Measurements from ENCODE around the gene GYS2. TPM values are rescaled to one million over a fixed set of nuclear protein-coding genes. Genes with fewer than 3 reads are reported as not detected.
"Not testable (repeated sequence)": the region's sequence is repeated elsewhere in the genome, so short reads cannot be mapped to it uniquely, and the experiment has no call there.

Gene GYS2
- total RNA-seq, 1 donor from 2014 or later: not detected

- no peaks in the 10 kb centered on the region for H3K9me3 Mint-ChIP-seq (ENCODE audit: unreplicated experiment)
- no peak overlapping the region for H3K4me2 ChIP-seq (ENCODE audit: low read length)
- H3K4me3 Mint-ChIP-seq (ENCODE audit: unreplicated experiment): no peak overlapping the region
- no peaks in the 10 kb centered on the region for H3K79me2 ChIP-seq (ENCODE audit: insufficient read depth, low read length)
- H3K27ac Mint-ChIP-seq (ENCODE audit: unreplicated experiment): no peak overlapping the region
- no peak overlapping the region for H3K4me3 ChIP-seq (ENCODE audit: insufficient read depth, low read depth, low read length)
- no peaks in the 10 kb centered on the region for H3K4me1 Mint-ChIP-seq (ENCODE audit: low read depth, unreplicated experiment)
- H3K9ac ChIP-seq (ENCODE audit: low read length): no peak overlapping the region
- H2AFZ ChIP-seq (ENCODE audit: low read depth, low read length): no peak overlapping the region
- H3K4me1 ChIP-seq (ENCODE audit: insufficient read depth, low read length): no peaks in the 10 kb centered on the region
- DNase-seq (ENCODE audit: low read depth) (no peak), FAIRE-seq (no peak)
- no peaks in the 10 kb centered on the region for H3K36me3 Mint-ChIP-seq (ENCODE audit: low read depth, unreplicated experiment)
- TF ChIP-seq CTCF (IDR thresholded peaks at IDR 0.05; ENCODE audit: insufficient read depth, low read depth, low read length) (no peak), EZH2 (IDR thresholded peaks at IDR 0.05; ENCODE audit: insufficient read depth, low read length) (no peak)
- no peaks in the 10 kb centered on the region for H3K27me3 Mint-ChIP-seq (ENCODE audit: low read depth, unreplicated experiment)
- H3K27ac ChIP-seq (ENCODE audit: low read depth, low read length): no peak overlapping the region
- no peaks in the 10 kb centered on the region for H3K36me3 ChIP-seq (ENCODE audit: insufficient read depth, low read length)
- no peaks in the 10 kb centered on the region for H4K20me1 ChIP-seq (ENCODE audit: insufficient read depth, low read length)
- no peaks in the 10 kb centered on the region for H3K27me3 ChIP-seq (ENCODE audit: insufficient read depth, low read length)
- no peaks in the 10 kb centered on the region for H3K9me3 ChIP-seq (ENCODE audit: insufficient read depth, low read depth, low read length)
Measured at GRCh38 chr12:21598651-21599050, 6.0 kb downstream of the GYS2 start.

- H3K79me2 ChIP-seq (ENCODE audit: insufficient read depth, low read length); H3K36me3 Mint-ChIP-seq (ENCODE audit: low read depth, unreplicated experiment); H3K27me3 Mint-ChIP-seq (ENCODE audit: low read depth, unreplicated experiment); H4K20me1 ChIP-seq (ENCODE audit: insufficient read depth, low read length); H3K27me3 ChIP-seq (ENCODE audit: insufficient read depth, low read length); H3K36me3 ChIP-seq (ENCODE audit: insufficient read depth, low read length); H3K9me3 ChIP-seq (ENCODE audit: insufficient read depth, low read depth, low read length); H3K27ac ChIP-seq (ENCODE audit: low read depth, low read length); H3K9me3 Mint-ChIP-seq (ENCODE audit: unreplicated experiment); H3K4me3 ChIP-seq (ENCODE audit: insufficient read depth, low read depth, low read length); H3K27ac Mint-ChIP-seq (ENCODE audit: unreplicated experiment); H3K4me1 ChIP-seq (ENCODE audit: insufficient read depth, low read length); FAIRE-seq; H3K4me1 Mint-ChIP-seq (ENCODE audit: low read depth, unreplicated experiment); H2AFZ ChIP-seq (ENCODE audit: low read depth, low read length); DNase-seq (ENCODE audit: low read depth); H3K9ac ChIP-seq (ENCODE audit: low read length); H3K4me3 Mint-ChIP-seq (ENCODE audit: unreplicated experiment); H3K4me2 ChIP-seq (ENCODE audit: low read length): not testable (repeated sequence)
Measured at GRCh38 chr12:21595356-21595755, 9.3 kb downstream of the GYS2 start.

GRCh38 chr12:21585485-21585884 is 19.2 kb downstream of the GYS2 start:
- no peak overlapping the region for H3K27ac Mint-ChIP-seq (ENCODE audit: unreplicated experiment)
- H3K27me3 ChIP-seq (ENCODE audit: insufficient read depth, low read length): no peaks in the 10 kb centered on the region
- no peaks in the 10 kb centered on the region for H3K36me3 Mint-ChIP-seq (ENCODE audit: low read depth, unreplicated experiment)
- TF ChIP-seq CTCF (IDR thresholded peaks at IDR 0.05; ENCODE audit: insufficient read depth, low read depth, low read length): no peak
- TF ChIP-seq EZH2 (IDR thresholded peaks at IDR 0.05; ENCODE audit: insufficient read depth, low read length): no peak
- H2AFZ ChIP-seq (ENCODE audit: low read depth, low read length): no peak overlapping the region
- no peak overlapping the region for H3K4me3 Mint-ChIP-seq (ENCODE audit: unreplicated experiment)
- no peaks in the 10 kb centered on the region for H3K4me1 ChIP-seq (ENCODE audit: insufficient read depth, low read length)
- H3K27ac ChIP-seq (ENCODE audit: low read depth, low read length): no peak overlapping the region
- H3K9me3 Mint-ChIP-seq (ENCODE audit: unreplicated experiment): peaks cover 3% of the 10 kb centered on the region
- no peaks in the 10 kb centered on the region for H3K27me3 Mint-ChIP-seq (ENCODE audit: low read depth, unreplicated experiment)
- no peaks in the 10 kb centered on the region for H3K9me3 ChIP-seq (ENCODE audit: insufficient read depth, low read depth, low read length)
- no peak for FAIRE-seq
- no peaks in the 10 kb centered on the region for H4K20me1 ChIP-seq (ENCODE audit: insufficient read depth, low read length)
- DNase-seq (ENCODE audit: low read depth): no peak
- no peak overlapping the region for H3K9ac ChIP-seq (ENCODE audit: low read length)
- H3K4me1 Mint-ChIP-seq (ENCODE audit: low read depth, unreplicated experiment): peaks cover 5% of the 10 kb centered on the region
- no peaks in the 10 kb centered on the region for H3K36me3 ChIP-seq (ENCODE audit: insufficient read depth, low read length)
- no peak overlapping the region for H3K4me2 ChIP-seq (ENCODE audit: low read length)
- no peak overlapping the region for H3K4me3 ChIP-seq (ENCODE audit: insufficient read depth, low read depth, low read length)
- no peaks in the 10 kb centered on the region for H3K79me2 ChIP-seq (ENCODE audit: insufficient read depth, low read length)

- not testable (repeated sequence) for H3K4me1 ChIP-seq (ENCODE audit: insufficient read depth, low read length); H3K27ac Mint-ChIP-seq (ENCODE audit: unreplicated experiment); H3K4me3 ChIP-seq (ENCODE audit: insufficient read depth, low read depth, low read length); H3K36me3 Mint-ChIP-seq (ENCODE audit: low read depth, unreplicated experiment); H3K36me3 ChIP-seq (ENCODE audit: insufficient read depth, low read length); FAIRE-seq; DNase-seq (ENCODE audit: low read depth); H3K4me3 Mint-ChIP-seq (ENCODE audit: unreplicated experiment); H3K9me3 Mint-ChIP-seq (ENCODE audit: unreplicated experiment); H3K27me3 ChIP-seq (ENCODE audit: insufficient read depth, low read length); H3K9ac ChIP-seq (ENCODE audit: low read length); H3K27me3 Mint-ChIP-seq (ENCODE audit: low read depth, unreplicated experiment); H2AFZ ChIP-seq (ENCODE audit: low read depth, low read length); H3K4me2 ChIP-seq (ENCODE audit: low read length); H3K79me2 ChIP-seq (ENCODE audit: insufficient read depth, low read length); H3K27ac ChIP-seq (ENCODE audit: low read depth, low read length); H4K20me1 ChIP-seq (ENCODE audit: insufficient read depth, low read length); H3K9me3 ChIP-seq (ENCODE audit: insufficient read depth, low read depth, low read length); H3K4me1 Mint-ChIP-seq (ENCODE audit: low read depth, unreplicated experiment)
Measured at GRCh38 chr12:21584403-21585182, 20.1 kb downstream of the GYS2 start.

Data from astrocyte (in vitro differentiated cells and primary cell).